GM18951 (cell line): ENCODE measurements around the gene NAT10.

Experiments used
- POLR2A ChIP-seq: IDR thresholded peaks from 4 replicates; pipeline ENCODE4 v1.6.1; 2011; ENCODE audit warnings: mild to moderate bottlenecking; ENCODE audit not compliant: insufficient read length, insufficient read depth; ENCODE audit errors: extremely low read depth
- in situ Hi-C: fragments of 300-500 bp; cut with MboI; formaldehyde crosslinking; loops from one replicate; pipeline ENCODE4 v1.12.0; 2022; ENCODE audit warnings: low sequenced_read_pairs, mixed read lengths, inconsistent platforms; ENCODE audit not compliant: unreplicated experiment

Gene NAT10

GRCh38 chr11:34146866-34147265 lies 41.4 kb downstream of the NAT10 start:
- in situ Hi-C loops: no loop called here
- TF ChIP-seq POLR2A: no peak

- TF ChIP-seq POLR2A: no peak
- in situ Hi-C loops: no loop called here
These were observed 42.2 kb downstream of the NAT10 start for GRCh38 chr11:34147581-34147980.

GRCh38 chr11:34148504-34149165 lies 43.2 kb downstream of the NAT10 start:
- no peak for TF ChIP-seq POLR2A
- in situ Hi-C loops: no loop called here

GRCh38 chr11:34149274-34149673 lies 43.8 kb downstream of the NAT10 start:
- in situ Hi-C loops: no loop called here
- no peak for TF ChIP-seq POLR2A

- in situ Hi-C loops: loop anchor here (25.0 kb wide), 2 partner anchors 287 to 338 kb away; no protein-coding TSS in a partner anchor
- TF ChIP-seq POLR2A: no peak
These were observed 44.4 kb downstream of the NAT10 start for GRCh38 chr11:34149786-34150185.

GRCh38 chr11:34150494-34151151 lies 45.2 kb downstream of the NAT10 start:
- no peak for TF ChIP-seq POLR2A
- in situ Hi-C loops: loop anchor here (25.0 kb wide), 2 partner anchors 288 to 337 kb away; no protein-coding TSS in a partner anchor

GRCh38 chr11:34151166-34151565 lies 45.7 kb downstream of the NAT10 start:
- in situ Hi-C loops: loop anchor here (25.0 kb wide), 2 partner anchors 289 to 336 kb away; no protein-coding TSS in a partner anchor
- no peak for TF ChIP-seq POLR2A

- TF ChIP-seq POLR2A: no peak
- in situ Hi-C loops: loop anchor here (25.0 kb wide), 2 partner anchors 290 to 335 kb away; no protein-coding TSS in a partner anchor
These were observed 46.8 kb downstream of the NAT10 start for GRCh38 chr11:34151916-34152845.

GRCh38 chr11:34154059-34154875 lies 48.8 kb downstream of the NAT10 start:
- in situ Hi-C loops: loop anchor here (25.0 kb wide), 2 partner anchors 292 to 333 kb away; no protein-coding TSS in a partner anchor

GRCh38 chr11:34155057-34155756 lies 49.8 kb downstream of the NAT10 start:
- no peak for TF ChIP-seq POLR2A
- in situ Hi-C loops: loop anchor here (25.0 kb wide), 2 partner anchors 293 to 332 kb away; no protein-coding TSS in a partner anchor

More at GRCh38 chr11:34154059-34154875, 48.8 kb downstream of the NAT10 start:
- TF ChIP-seq POLR2A: no peak

GRCh38 chr11:34155757-34156062 lies 50.3 kb downstream of the NAT10 start:
- in situ Hi-C loops: loop anchor here (25.0 kb wide), 2 partner anchors 293 to 332 kb away; no protein-coding TSS in a partner anchor
- TF ChIP-seq POLR2A: no peak
